Cardiac muscle cell (in vitro differentiated cells and primary cell): ENCODE measurements around the gene GPR150. TPM values are rescaled to one million over a fixed set of nuclear protein-coding genes. Genes with fewer than 3 reads are reported as not detected.

Source experiments
- DNase-seq, 2 donors: peaks; one replicate each; pipeline versions ENCODE4 v3.0.0 to v3.0.0-alpha.2; 2010 to 2017; ENCODE audit warnings: low read depth in 1 of 2, low spot score in 1 of 2
- H3K27ac ChIP-seq: fragments of 200-600 bp; sonication (generic); 2 replicates; pipeline ENCODE4 v1.5.1; 2016
- H3K27me3 ChIP-seq: fragments of 200-600 bp; sonication (generic); 2 replicates; pipeline ENCODE4 v1.6.0; 2016; ENCODE audit warnings: control low read depth
- H3K36me3 ChIP-seq: fragments of 200-600 bp; sonication (generic); 2 replicates; pipeline ENCODE4 v1.5.1; 2016; ENCODE audit warnings: control low read depth
- H3K4me1 ChIP-seq: fragments of 200-600 bp; sonication (generic); 2 replicates; pipeline ENCODE4 v1.8.1; 2017; ENCODE audit warnings: low read depth, mild to moderate bottlenecking, mixed run types
- H3K4me3 ChIP-seq: fragments of 200-600 bp; sonication (generic); 2 replicates; pipeline ENCODE4 v1.5.1; 2016; ENCODE audit warnings: mild to moderate bottlenecking
- H3K9me3 ChIP-seq: fragments of 200-600 bp; sonication (generic); 2 replicates; pipeline ENCODE4 v1.5.1; 2017; ENCODE audit warnings: low read depth, mild to moderate bottlenecking, control low read depth
- polyA plus RNA-seq: library from polyadenylated mRNA; unstranded; fragments of >200 nt; fragmentation: Nextera tagmentation; extraction: Ambion mirVana; gene quantifications from 2 replicates; pipeline ENCODE4 v1.2.1, GENCODE V29; 2016
- total RNA-seq: library from RNA; depleted of rRNA; stranded (reverse); fragments of >200 nt; gene quantifications from 2 replicates; pipeline ENCODE4 v1.2.3, GENCODE V29; 2016
- TF ChIP-seq, protein P1 (sequence below): IDR thresholded peaks from 2 replicates; pipeline ENCODE4 v1.5.1; 2012; ENCODE audit warnings: low read depth, mild to moderate bottlenecking, low read length

The GPR150 gene
- total and polyA plus RNA-seq, 2 experiments from 2014 or later: 0.39 to 0.57 TPM

DNA sequence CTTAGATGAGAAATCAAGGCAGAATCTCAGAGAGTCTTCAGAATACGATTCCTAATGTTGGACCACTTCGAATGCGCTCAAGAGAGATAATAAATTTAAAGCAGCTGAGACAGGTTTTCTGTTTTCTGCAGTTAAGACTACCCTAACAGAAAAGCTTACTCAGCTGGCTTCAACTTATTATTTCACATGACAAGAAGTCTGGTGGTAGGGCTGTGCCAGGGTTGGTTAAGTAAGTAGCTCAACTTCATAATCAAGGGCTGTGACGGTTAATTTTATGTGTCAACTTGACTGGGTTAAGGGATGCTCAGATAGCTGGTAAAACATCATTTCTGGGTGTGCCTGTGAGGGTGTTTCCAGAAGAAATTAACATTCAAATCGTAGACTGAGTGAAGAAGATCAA lies 3.8 kb downstream of the GPR150 start:
- Histone ChIP-seq H3K4me3 (no peak overlapping the region), H3K4me1 (no peaks in the 10 kb centered on the region), H3K27ac (no peak overlapping the region), H3K36me3 (no peaks in the 10 kb centered on the region), H3K27me3 (peaks cover 53% of the 10 kb centered on the region), H3K9me3 (no peaks in the 10 kb centered on the region)
- DNase-seq: no peak
- TF ChIP-seq, protein P1, sequence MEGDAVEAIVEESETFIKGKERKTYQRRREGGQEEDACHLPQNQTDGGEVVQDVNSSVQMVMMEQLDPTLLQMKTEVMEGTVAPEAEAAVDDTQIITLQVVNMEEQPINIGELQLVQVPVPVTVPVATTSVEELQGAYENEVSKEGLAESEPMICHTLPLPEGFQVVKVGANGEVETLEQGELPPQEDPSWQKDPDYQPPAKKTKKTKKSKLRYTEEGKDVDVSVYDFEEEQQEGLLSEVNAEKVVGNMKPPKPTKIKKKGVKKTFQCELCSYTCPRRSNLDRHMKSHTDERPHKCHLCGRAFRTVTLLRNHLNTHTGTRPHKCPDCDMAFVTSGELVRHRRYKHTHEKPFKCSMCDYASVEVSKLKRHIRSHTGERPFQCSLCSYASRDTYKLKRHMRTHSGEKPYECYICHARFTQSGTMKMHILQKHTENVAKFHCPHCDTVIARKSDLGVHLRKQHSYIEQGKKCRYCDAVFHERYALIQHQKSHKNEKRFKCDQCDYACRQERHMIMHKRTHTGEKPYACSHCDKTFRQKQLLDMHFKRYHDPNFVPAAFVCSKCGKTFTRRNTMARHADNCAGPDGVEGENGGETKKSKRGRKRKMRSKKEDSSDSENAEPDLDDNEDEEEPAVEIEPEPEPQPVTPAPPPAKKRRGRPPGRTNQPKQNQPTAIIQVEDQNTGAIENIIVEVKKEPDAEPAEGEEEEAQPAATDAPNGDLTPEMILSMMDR: no peak

DNA sequence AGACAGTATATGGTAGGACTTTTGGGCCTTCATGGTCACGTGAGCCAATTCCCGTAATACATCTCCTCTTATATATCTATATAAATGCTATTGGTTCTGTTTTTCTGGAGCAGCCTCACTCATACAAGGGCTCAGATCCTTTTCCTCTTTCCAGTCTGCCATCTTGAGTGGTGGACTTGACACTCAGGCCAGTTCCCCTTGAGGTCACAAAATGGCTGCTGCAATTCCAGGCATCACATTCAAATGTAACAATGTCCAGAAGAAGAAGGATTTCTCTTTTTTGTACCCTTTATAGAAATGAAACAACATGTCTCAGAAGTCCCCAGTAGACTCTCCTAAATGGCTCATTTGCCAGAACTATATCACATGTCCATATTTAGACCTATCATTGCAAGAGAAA lies 4.5 kb downstream of the GPR150 start:
- Histone ChIP-seq H3K4me3 (no peak overlapping the region), H3K27me3 (peaks cover 46% of the 10 kb centered on the region), H3K4me1 (no peaks in the 10 kb centered on the region), H3K27ac (no peak overlapping the region), H3K36me3 (no peaks in the 10 kb centered on the region), H3K9me3 (no peaks in the 10 kb centered on the region)
- no peak for DNase-seq
- TF ChIP-seq, protein P1: no peak

- no peak overlapping the region for H3K4me3 ChIP-seq
- TF ChIP-seq, protein P1: no peak
These were observed 6.8 kb downstream of the GPR150 start for GRCh38 chr5:95626701-95627100.

DNA sequence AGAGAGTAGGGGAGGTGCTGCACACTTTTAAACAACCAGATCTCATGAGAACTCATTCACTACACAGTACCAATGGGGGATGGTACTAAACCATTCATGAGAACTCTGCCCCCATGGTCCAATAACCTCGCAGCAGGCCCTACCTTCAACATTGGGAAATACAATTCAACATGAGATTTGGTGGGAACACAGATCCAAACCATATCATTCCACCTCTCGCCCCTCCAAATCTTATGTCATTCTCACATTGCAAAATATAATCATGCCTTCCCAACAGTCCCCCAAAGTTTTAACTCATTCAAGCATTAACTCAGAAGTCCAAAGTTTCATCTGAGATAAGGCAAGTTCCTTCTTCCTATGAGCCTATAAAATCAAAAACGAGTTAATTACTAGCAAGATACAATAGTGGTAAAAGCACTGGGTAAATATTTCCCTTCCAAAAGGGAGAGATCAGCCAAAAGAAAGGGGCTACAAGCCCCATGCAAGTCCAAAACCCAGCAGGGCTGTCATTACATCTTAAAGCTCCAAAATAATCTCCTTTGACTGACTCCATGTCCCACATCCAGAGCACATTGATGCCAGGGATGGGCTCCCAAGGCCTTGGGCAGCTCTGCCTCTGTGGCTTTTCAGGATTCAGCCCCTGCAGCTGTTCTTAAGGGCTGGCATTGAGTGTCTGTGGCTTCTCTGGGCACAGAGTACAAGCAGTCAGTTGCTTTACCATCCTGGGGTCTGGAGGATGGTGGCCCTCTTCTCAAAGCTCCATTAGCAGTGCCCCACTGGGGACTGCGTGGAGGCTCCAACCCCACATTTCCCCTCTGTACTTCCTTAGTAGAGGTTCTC lies 8.3 kb downstream of the GPR150 start:
- H3K27me3 ChIP-seq: peaks cover 8% of the 10 kb centered on the region
- H3K27ac ChIP-seq: no peak overlapping the region
- H3K9me3 ChIP-seq: no peaks in the 10 kb centered on the region
- TF ChIP-seq, protein P1: no peak
- H3K4me3 ChIP-seq: no peak overlapping the region
- no peaks in the 10 kb centered on the region for H3K36me3 ChIP-seq
- DNase-seq: no peak
- H3K4me1 ChIP-seq: no peaks in the 10 kb centered on the region

More at GRCh38 chr5:95626701-95627100, 6.8 kb downstream of the GPR150 start:
- H3K27me3 ChIP-seq: peaks cover 23% of the 10 kb centered on the region
- H3K9me3 ChIP-seq: no peaks in the 10 kb centered on the region
- H3K27ac ChIP-seq: no peak overlapping the region
- DNase-seq: no peak
- no peaks in the 10 kb centered on the region for H3K36me3 ChIP-seq
- H3K4me1 ChIP-seq: no peaks in the 10 kb centered on the region

GRCh38 chr5:95628933-95629332 lies 9.0 kb downstream of the GPR150 start:
- H3K27me3 ChIP-seq: peaks cover under 1% of the 10 kb centered on the region
- no peak for DNase-seq
- TF ChIP-seq, protein P1: no peak
- H3K9me3 ChIP-seq: no peaks in the 10 kb centered on the region
- H3K4me1 ChIP-seq: no peaks in the 10 kb centered on the region
- H3K27ac ChIP-seq: no peak overlapping the region
- no peak overlapping the region for H3K4me3 ChIP-seq
- H3K36me3 ChIP-seq: no peaks in the 10 kb centered on the region
